GM19239 (cell line): Measurements from ENCODE around the gene PES1.
"Not testable (repeated sequence)": the region's sequence is repeated elsewhere in the genome, so short reads cannot be mapped to it uniquely, and the experiment has no call there.

Experiments
- DNase-seq: peaks from one replicate; pipeline ENCODE4 v3.0.0; 2011; ENCODE audit warnings: low spot score; ENCODE audit not compliant: insufficient read length
- FAIRE-seq: peaks from 2 replicates; lab custom pipeline; 2011; peaks lifted over from hg19 to GRCh38; lab: Jason Lieb, UNC

PES1 gene

DNA sequence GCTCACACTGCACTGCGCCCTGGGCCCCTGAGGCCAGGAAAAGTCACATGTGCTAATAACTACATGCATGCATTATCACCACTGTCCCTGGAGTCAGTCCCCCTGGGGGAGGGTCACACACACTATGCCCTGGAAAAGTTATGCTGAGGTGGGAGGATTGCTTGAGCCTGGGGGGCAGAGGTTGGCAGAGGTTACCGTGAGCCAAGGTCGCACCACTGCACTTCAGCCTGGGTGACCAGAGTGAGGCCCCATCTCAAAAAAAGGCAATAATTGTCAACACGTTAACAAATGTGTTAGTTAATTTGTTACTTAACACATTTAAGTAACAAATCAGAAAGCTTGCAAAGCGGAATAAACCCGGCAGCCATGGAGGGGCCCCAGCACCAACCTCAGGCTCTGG, 31.8 kb downstream of the PES1 start:
- DNase-seq (no peak), FAIRE-seq (no peak)

DNA sequence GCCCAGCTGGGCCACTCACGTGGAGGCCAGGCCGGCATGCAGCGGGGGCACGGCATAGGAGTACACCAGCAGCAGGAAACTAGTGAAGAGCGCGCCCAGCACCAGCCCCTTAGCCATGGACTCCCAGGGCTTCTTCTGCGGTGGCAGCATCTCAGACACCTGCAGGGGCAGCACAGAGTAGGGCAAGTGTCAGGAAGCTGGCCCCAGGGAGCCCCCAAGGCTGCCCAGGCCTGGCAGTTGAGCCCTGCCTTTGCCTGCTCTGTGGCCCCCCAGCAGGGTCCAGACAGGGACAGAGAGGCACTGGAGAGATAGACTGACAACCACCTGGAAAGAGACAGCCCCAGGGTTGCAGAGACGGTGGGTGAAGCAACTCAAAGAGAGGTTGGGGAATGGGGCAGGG, 34.5 kb downstream of the PES1 start:
- FAIRE-seq (no peak), DNase-seq (no peak)

GRCh38 chr22:30556388-30556787, 35.3 kb downstream of the PES1 start:
- DNase-seq (no peak), FAIRE-seq (no peak)

DNA sequence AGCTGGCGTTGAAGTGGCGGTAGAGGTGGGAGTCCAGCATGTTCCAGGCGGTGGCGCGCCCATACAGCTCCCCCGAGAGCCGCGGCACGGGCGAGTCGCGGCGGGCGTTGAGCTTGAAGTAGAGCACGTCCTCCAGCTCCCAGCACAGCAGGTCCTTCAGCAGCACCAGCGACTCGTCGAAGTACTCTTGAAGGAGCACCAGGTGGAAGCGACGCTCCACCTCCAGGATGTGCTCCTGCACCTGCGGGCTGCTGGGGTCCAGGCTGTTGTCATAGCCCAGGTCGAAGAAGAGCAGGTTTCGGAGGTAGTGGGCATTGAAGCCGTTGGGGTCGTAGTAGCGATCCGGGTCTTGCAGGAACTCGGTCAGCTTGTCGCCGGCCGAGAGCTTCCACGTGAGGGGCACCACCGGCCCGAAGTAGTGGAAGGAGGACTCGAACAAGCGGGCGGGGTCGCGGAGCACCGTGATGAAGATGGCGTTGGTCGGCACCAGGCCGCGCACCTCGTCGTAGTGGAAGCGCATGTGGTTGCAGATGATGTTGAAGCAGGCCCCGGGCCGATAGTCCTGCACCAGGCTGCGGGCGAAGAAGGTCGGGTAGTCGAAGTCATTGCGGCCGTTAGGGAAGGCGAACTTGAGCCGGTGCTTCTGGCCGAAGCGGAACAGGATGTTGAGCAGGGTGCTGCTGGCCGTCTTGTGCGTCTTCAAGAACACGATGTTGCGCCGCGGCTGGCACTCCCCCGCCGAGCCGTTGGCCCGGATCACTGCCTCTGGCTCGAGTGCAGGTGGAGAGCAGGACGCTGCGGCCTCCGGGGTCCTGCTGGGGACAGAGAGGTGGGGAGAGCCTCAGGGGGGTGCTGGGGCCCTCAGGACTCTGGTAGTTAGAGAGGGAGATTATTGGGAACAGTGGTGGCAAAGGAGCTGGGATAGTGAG, 36.2 kb downstream of the PES1 start:
- DNase-seq (no peak), FAIRE-seq (no peak)

GRCh38 chr22:30553971-30554370, 37.7 kb downstream of the PES1 start:
- FAIRE-seq = no peak
- DNase-seq = no peak

DNA sequence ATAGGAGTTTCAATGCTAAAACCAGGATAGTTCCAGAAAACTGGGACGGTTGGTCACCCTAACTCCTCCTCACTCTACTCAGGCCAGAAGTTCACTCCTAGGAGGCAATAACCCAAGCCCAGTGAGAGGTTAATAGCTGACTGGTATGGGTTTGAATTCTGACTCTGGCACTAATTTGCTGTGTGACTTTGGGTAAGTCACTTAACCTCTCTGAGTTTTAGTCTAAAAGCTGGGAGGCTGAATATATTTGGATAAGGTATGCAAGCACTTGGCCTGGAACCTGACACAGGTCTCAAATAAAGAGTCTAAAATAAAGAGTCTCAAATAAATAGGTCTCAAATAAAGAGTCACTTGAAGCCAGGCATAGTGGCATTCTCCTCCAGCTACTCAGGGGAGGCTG, 39.0 kb downstream of the PES1 start:
- FAIRE-seq = no peak
- no peak for DNase-seq

DNA sequence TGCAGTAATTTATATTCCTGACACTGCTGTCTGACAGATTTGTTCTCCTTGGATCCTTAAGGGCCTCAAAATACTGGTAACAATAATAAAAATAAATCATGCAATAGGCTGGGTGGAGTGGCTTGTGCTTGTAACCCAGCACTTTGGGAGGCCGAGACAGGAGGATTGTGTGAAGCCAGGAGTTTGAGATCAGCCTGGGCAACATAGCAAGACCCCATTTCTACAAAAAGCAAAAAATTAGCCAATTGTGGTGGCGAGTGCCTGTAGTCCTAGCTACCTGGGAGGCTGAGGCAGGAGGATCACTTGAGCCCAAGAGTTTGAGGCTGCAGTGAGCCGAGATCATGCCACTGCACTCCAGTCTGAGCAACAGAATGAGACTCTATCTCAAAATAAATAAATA, 39.9 kb downstream of the PES1 start:
- not testable (repeated sequence) for FAIRE-seq, DNase-seq

GRCh38 chr22:30547188-30547587, 44.5 kb downstream of the PES1 start:
- FAIRE-seq (no peak), DNase-seq (no peak)

DNA sequence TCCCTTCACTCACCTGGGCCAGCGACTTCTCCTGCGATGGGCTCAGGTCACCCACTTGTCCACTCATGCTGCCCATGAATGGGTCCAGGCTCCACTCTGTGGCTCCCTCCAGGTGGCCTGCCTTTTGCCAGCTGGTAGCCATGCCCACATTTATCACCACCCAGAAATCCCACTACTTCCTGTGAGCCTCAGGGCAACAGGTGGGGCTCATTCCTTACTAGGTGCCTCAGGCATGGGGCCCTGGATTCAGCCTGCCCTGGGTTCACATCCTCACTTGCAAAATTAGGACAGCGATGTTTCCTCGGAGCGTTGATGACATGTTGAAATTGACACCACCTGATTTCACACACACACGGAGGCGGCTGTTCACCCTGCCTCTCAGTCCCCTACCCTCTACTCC, 45.1 kb downstream of the PES1 start, which contains the start of gene SEC14L6:
SEC14L6 (minus strand) TSS at position 126 of the 400 bp plus-strand sequence; CDS start at position 67, 59 bp downstream.
- FAIRE-seq (no peak), DNase-seq (no peak)

DNA sequence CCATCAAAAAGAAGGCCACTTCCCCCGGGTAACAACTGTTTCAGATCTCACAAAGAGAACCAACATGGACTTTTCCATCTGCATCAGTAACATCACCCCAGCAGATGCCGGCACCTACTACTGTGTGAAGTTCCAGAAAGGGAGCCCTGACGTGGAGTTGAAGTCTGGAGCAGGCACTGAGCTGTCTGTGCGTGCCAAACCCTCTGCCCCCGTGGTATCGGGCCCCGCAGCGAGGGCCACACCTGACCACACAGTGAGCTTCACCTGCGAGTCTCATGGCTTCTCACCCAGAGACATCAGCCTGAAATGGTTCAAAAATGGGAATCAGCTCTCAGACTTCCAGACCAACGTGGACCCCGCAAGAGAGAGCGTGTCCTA, 48.9 kb downstream of the PES1 start:
- FAIRE-seq (no peak), DNase-seq (no peak)

DNA sequence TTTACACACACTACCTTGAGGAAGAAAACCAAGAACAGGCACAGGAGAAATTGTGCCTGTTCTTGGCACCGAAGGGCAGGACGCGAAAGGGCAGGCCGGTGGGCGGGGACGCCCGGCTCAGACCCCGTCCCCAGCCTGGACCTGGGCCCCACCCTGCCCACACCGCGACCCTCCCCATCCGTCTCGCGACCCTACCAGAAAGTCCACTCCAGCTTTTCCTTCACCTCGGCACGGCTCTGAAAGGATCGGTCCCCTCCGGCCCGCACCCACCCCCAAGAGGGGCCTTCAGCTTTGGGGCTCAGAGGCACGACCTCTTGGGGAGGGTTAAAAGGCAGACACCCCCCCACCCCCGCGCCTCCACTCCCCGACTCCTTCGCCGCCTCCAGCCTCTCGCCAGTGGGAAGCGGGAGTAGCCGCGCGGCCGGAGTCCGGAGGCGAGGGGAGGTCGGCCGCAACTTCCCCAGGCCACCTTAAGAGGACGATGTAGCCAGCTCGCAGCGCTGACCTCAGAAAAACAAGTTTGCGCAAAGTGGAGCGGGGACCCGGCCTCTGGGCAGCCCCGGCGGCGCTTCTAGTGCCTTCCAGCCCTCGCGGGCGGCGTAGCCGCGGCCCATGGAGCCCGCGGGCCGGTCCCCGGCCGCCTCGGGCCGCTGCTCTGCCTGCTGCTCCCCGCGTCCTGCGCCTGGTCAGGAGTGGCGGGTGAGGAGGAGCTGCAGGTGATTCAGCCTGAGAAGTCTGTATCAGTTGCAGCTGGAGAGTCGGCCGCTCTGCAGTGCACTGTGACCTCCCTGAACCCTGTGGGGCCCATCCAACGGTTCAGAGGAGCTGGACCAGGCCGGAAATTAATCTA, 49.5 kb downstream of the PES1 start:
- FAIRE-seq (no peak), DNase-seq (no peak)

- DNase-seq, FAIRE-seq: not testable (repeated sequence)
These were observed 50.2 kb downstream of the PES1 start for GRCh38 chr22:30541511-30541910.

GRCh38 chr22:30539368-30539767, 52.3 kb downstream of the PES1 start:
- FAIRE-seq (no peak), DNase-seq (no peak)

GRCh38 chr22:30538280-30538679, 53.4 kb downstream of the PES1 start:
- FAIRE-seq (no peak), DNase-seq (no peak)

DNA sequence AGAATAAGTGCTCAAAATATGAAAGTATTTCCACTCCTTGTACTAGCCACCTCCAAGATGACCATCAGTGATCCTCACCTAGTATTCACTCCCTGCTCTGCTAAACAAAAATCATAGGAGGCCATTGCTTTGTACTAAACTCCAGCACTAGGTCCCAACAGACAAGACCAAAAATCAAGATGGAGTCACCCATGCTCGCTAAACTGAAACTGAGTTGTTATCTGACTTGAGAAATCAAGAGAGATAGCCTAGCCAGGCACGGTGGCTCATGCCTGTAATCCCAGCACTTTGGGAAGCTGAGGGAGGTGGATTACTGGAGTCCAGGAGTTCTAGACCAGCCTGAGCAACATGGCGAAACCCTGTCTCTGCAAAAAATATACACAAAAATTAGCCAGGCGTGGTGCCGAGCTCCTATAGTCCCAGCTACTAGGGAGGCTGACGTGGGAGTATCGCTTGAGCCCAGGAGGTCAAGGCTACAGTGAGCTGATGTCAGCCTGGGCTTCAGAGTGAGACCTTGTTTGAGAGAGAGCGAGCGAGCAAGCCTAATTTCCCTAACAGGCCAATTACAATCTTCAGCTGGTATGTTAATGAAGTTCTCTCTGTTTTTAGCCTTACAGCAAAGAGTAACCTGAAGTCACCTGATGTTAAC, 54.5 kb downstream of the PES1 start:
- no peak for DNase-seq
- no peak for FAIRE-seq

- DNase-seq = no peak
- FAIRE-seq = no peak
These were observed 56.5 kb downstream of the PES1 start for GRCh38 chr22:30535182-30535581.

- FAIRE-seq (no peak), DNase-seq (no peak)
These were observed 59.8 kb downstream of the PES1 start for GRCh38 chr22:30531651-30532608.

- DNase-seq = no peak
- FAIRE-seq = no peak
These were observed 65.1 kb downstream of the PES1 start for GRCh38 chr22:30526656-30527055.
